Right kidney (tissue), 1 donor: ENCODE measurements around the gene ZCCHC17.

Experiments
- DNase-seq: peaks from one replicate; pipeline ENCODE4 v3.0.0-alpha.2; 2016

Gene ZCCHC17

DNA sequence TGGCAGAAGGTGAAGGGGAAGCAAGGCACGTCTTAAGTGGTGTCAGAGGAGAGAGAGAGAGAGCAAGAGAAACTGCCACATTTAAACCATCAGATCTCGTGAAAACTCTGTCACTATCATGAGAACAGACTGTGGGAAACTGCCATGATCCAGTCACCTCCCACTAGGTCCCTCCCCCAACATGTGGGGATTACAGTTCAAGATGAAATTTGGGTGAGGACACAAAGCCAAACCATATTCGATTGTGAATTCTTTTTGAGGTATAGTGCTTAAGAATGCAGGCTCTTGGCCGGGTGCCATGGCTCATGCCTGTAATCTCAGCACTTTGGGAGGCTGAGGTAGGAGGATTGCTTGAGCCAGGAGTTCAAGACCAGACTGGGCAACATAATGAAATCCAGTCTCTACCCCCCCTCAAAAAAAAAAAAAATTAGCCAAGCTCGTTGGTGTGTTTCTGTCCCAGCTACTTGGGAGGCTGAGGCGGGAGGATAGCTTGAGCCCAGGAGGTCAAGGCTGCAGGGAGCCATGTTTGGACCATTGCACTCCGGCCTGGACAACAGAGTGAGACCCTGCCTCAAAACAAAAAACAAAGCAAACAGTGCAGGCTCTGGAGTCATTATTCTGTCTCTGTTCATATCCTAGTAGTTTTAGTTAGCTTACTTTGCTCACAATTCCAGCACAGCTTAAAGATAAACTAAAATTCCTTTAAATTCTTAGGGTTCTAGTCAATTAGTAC is 6.0 kb downstream of the ZCCHC17 start:
- DNase-seq: no peak

DNA sequence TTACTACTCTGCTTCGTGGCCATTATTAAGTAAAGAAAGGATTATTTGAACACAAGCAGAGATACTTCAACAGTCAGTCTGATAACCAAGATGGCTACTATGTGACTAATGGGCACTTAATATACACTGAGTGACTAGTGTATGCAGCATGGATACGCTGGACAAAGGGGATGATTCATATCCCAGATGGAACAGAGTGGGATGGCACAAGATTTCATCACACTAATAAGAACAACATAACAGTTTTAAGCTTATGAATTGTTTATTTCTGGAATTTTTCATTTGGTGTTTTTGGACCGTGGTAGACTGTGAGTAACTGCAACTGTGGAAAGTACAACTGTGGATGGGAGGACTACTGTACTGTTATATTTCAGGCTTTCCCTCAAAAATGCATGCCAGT is 9.4 kb downstream of the ZCCHC17 start:
- DNase-seq: no peak

GRCh38 chr1:31308036-31308435 is 11.2 kb downstream of the ZCCHC17 start:
- no peak for DNase-seq

DNA sequence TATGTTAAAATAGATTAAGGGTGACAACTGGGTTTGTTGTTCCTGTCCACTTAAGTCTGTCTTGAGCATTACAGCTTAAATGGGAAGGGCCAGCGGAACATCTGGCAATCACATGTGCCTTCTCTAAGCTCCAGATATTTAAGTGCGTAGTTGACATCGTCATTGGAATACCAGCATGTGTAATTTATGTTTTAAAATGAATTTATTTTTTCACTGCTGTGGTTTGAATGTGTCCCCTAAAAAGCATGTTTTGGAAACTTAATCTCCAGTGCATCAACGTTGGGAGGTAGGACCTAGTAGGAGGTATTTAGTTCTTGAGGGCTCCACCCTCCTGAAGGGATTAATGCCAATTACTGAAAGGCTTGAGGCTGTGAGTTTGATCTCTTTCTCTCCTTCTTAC is 13.4 kb downstream of the ZCCHC17 start:
- DNase-seq: no peak

GRCh38 chr1:31315902-31316301 is 19.1 kb downstream of the ZCCHC17 start:
- no peak for DNase-seq

- no peak for DNase-seq
These were observed 21.3 kb downstream of the ZCCHC17 start for GRCh38 chr1:31318146-31318545.

DNA sequence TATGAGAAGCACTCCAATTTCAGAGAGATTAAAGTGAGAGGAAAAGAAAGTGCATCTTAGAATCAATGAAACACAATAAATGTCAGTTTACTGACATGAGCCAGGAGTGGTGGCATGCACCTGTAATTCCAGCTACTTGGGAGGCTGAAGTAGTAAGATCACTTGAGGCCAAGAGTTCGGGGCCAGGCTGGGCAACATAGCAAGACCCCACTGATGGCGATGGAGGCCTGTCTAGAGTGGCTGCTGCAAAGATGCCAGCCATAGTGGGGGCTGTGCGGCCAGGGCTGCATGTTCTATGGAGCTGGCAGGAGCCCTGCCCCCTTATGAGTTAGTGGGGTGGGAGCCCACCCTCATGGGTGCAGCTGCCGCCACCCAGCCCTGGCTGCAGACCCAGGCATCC is 27.3 kb downstream of the ZCCHC17 start:
- no peak for DNase-seq

GRCh38 chr1:31324992-31325391 is 28.2 kb downstream of the ZCCHC17 start:
- no peak for DNase-seq

GRCh38 chr1:31326461-31326860 is 29.6 kb downstream of the ZCCHC17 start:
- no peak for DNase-seq

- no peak for DNase-seq
These were observed 30.5 kb downstream of the ZCCHC17 start for GRCh38 chr1:31327381-31327780.

DNA sequence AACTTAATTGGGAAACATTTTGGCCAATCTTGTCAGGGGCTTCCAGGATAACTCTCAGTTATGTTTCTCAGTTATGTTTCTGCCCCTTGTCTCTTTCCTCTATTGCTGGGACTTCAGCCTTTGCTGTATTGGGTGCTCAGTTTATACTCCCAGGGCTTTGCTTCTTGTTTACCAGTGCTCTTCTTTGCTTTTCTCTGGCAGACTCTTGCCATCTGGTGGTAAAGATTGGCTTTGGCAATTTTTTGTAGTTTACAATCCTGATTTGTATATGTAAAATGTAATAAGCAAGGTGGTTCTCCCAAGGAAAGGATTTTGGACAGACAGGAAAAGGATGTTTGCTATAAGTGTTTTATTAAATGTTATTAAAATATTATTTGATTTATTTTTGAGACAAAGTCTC is 38.2 kb downstream of the ZCCHC17 start:
- no peak for DNase-seq

- no peak for DNase-seq
These were observed 40.0 kb downstream of the ZCCHC17 start for GRCh38 chr1:31336687-31337467.

DNA sequence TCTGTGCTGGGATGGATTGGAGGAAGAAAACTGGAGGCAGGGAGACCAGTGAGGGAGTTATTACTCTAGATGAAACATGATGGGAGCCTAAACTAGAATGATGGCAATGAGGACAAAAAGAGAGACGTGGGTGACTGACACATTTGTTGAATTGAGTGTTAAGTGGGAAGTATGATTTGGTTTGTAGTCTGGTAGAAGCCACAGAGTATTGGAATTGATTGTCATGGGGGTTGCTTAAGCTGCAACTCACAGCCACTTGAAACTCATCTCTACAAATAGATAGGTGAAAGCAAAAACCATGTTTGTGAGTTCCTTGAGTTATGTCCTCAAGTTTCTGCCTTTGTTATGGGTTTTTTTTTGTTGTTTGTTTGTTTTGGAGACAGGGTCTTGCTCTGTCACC is 47.7 kb downstream of the ZCCHC17 start:
- DNase-seq: no peak

DNA sequence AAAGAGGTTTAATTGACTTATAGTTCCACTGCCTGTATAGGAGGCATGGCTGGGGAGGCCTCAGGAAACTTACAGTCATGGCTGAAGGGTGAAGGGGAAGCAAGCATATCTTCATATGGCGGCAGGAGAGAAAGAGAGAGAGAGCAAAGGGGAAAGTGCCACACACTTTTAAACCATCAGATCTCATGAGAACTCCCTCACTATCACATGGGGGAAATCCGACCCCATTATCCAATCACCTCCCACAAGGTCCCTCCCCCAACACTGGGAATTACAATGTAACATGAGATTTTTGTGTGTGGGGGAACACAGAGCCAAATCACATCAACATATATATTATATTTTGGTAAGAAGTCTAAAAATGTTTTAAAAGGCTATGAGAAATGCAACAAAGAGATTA is 48.8 kb downstream of the ZCCHC17 start:
- DNase-seq: no peak

- no peak for DNase-seq
These were observed 50.0 kb downstream of the ZCCHC17 start for GRCh38 chr1:31346785-31347184.

DNA sequence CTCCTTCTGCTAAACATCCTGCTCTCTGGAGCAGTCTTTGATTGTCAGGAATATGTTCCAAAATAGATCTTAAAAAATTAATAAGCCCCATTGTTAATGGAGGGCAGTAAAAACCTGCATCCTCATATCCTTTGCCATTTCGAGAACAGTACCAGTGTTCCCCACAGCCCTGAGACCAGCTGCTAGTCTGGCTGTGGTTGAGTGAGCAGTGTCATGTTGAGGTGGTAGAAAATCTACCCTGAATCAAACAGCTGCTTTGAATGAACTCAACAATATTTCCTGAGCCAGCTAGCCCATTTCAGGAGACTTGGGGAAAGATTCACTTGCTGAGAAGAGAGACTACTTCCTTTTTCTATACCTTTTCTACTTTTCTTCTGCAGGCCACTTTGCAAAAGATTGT is 51.6 kb downstream of the ZCCHC17 start:
- DNase-seq: no peak

DNA sequence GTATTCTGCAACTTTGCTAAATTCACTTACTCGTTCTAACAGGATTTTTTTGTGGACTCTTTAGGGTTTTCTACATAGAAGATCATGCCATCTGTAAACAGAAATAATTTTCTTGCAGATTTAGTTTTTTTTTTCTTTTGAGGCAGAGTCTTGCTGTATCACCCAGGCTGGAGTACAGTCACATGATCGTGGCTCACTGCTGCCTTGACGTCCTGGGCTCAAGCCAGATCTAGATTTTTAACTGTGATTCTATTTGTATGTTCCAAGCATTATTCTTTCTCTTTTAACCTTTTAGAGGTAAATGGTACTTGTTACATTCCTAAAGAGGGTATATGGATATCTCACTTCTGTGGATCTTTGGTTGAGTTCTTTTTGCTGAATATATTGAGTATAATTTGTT is 57.5 kb downstream of the ZCCHC17 start:
- DNase-seq: no peak

DNA sequence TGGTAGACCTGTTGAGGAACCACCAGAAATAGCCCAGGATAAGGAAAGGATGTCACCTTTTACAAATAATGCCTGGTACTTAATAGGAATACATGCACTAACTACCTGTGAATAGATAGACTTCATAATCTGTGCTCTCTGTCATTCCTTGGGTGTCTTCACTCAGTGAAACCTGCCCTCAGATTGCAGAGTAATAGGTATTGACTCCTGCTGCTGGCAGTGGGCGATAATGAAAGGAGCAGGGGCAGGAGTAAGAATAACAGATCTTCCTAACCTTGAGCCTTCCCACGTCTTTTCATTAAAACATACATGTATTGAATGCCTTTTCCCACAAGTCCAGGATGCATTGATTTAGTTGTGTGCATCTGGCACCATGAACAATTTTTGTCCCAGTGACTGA is 59.6 kb downstream of the ZCCHC17 start:
- no peak for DNase-seq

DNA sequence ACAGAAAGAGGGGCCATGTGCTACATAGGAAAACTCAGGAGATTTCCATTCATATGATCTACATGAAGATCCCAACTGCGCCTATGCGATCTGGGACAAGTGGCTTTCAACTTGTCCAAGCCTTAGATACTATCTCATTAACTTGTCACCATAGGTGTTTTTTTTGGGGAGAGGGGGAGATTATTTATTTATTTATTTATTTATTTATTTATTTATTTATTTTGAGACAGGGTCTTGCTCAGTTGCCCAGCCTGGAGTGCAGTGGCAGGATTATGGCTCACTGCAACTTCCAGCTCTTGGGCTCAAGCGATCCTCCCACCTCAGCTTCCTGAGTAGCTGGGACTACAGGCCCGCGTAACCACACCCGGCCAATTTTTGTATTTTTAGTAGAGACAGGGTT is 64.8 kb downstream of the ZCCHC17 start:
- DNase-seq: no peak

DNA sequence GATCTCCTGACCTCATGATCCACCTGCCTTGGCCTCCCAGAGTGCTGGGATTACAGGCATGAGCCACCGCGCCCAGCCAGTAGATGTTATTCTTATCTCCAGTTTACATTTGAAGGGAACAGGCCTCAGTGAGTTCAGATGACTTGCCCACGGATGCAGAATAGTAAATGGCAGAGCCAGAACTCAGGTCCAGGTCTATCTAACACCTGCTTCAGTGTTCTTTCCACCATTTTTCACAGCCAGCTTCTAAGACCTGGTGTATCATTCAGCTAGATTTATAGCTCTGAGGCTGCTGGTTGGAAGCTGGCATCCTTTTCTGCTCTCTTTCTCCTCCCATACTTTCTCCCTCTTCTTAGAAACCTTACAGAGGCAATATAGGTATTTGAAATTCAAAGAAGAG is 65.2 kb downstream of the ZCCHC17 start:
- no peak for DNase-seq

GRCh38 chr1:31364561-31365250 is 67.9 kb downstream of the ZCCHC17 start:
- peak; percentile 38 for DNase-seq

DNA sequence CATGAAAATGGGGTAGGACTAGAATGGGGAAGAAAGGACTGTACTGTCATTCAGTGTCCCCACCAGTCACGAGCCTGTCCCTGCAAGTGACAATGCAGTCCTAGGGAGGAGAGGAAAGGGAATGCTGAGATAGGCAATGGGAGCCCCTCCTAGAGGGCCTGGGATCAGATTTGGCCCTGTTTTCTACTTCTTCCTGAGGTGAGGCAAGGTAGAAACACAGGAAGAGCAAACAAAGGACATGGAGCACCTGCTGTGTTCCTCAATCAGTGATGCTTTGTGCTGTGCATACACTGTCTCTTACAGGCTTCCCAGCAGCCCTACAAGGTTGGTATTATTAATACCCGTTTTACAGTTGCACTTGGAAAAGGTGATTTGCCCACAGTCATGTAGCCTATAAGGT is 70.0 kb downstream of the ZCCHC17 start:
- DNase-seq: no peak

GRCh38 chr1:31368611-31369107 is 71.8 kb downstream of the ZCCHC17 start:
- DNase-seq: no peak
